Esophagus squamous epithelium (tissue), 4 donors: Measurements from ENCODE around the gene DCHS1.

Experiments
- CTCF ChIP-seq, 6 experiments: fragments of 450-650 bp in 4 of 6; fragments of 200-600 bp in 2 of 6; sonication (generic) in 2 of 6; IDR thresholded peaks; one replicate each; pipeline ENCODE4 v1.5.1; 2016 to 2019; ENCODE audit warnings: antibody characterized with exemption in 6 of 6, mild to moderate bottlenecking in 4 of 6, moderate library complexity in 4 of 6
- POLR2A ChIP-seq, 4 donors: fragments of 450-650 bp; IDR thresholded peaks; one replicate each; pipeline ENCODE4 v1.6.1; 2017; ENCODE audit warnings: antibody characterized with exemption in 4 of 4, mild to moderate bottlenecking in 4 of 4, moderate library complexity in 3 of 4

GRCh38 chr11:6646918-6647679 lies 8.5 kb downstream of the DCHS1 start:
- TF ChIP-seq CTCF (IDR thresholded peaks at IDR 0.05) (no peak), POLR2A (IDR thresholded peaks at IDR 0.05) (no peak)
